ENCODE measurements around the gene NUP155. TPM values are rescaled to one million over a fixed set of nuclear protein-coding genes. Genes with fewer than 3 reads are reported as not detected.

Gene NUP155
- total RNA-seq, 3 donors from 2014 or later: 16.6 to 30.9 (median 25.9) TPM

- H3K9me3 ChIP-seq: peaks cover 7 to 8% of the 10 kb centered on the region in 2 donors
- no peaks in the 10 kb centered on the region for H3K36me3 ChIP-seq
- intact Hi-C loops (cut with DNase I; ENCODE audit: low total_unique reads): no loop called here
- no peak overlapping the region for H3K4me3 ChIP-seq
- H3K27me3 ChIP-seq: no peaks in the 10 kb centered on the region
- peaks cover 0 to 13% of the 10 kb centered on the region in 2 donors for H3K4me1 ChIP-seq
- H3K27ac ChIP-seq: no peak overlapping the region
- TF ChIP-seq POLR2AphosphoS5 (IDR thresholded peaks at IDR 0.05): no peak
- TF ChIP-seq, protein P1, sequence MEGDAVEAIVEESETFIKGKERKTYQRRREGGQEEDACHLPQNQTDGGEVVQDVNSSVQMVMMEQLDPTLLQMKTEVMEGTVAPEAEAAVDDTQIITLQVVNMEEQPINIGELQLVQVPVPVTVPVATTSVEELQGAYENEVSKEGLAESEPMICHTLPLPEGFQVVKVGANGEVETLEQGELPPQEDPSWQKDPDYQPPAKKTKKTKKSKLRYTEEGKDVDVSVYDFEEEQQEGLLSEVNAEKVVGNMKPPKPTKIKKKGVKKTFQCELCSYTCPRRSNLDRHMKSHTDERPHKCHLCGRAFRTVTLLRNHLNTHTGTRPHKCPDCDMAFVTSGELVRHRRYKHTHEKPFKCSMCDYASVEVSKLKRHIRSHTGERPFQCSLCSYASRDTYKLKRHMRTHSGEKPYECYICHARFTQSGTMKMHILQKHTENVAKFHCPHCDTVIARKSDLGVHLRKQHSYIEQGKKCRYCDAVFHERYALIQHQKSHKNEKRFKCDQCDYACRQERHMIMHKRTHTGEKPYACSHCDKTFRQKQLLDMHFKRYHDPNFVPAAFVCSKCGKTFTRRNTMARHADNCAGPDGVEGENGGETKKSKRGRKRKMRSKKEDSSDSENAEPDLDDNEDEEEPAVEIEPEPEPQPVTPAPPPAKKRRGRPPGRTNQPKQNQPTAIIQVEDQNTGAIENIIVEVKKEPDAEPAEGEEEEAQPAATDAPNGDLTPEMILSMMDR (IDR thresholded peaks at IDR 0.05): no peak
- no peak for TF ChIP-seq POLR2A (IDR thresholded peaks at IDR 0.05)
- no peak for DNase-seq (ENCODE audit: low spot score in 2 of 2)
These were observed 119.2 kb downstream of the NUP155 start for GRCh38 chr5:37251665-37252064.

- Histone ChIP-seq H3K4me3 (peak overlapping the region; percentile 61 to 76 (median 65)), H3K9me3 (peaks cover 7 to 8% of the 10 kb centered on the region in 2 donors), H3K4me1 (peaks cover 0 to 13% of the 10 kb centered on the region in 2 donors), H3K36me3 (no peaks in the 10 kb centered on the region), H3K27me3 (no peaks in the 10 kb centered on the region), H3K27ac (peak overlapping the region; percentile 92 to 95)
- no peak for TF ChIP-seq POLR2AphosphoS5 (IDR thresholded peaks at IDR 0.05)
- TF ChIP-seq, protein P1 (IDR thresholded peaks at IDR 0.05): no peak
- TF ChIP-seq POLR2A (IDR thresholded peaks at IDR 0.05): no peak
- intact Hi-C loops (cut with DNase I; ENCODE audit: low total_unique reads): loop anchor here (5.0 kb wide), 1 partner anchor 952 kb away; no protein-coding TSS in a partner anchor
- DNase-seq (ENCODE audit: low spot score in 2 of 2): no peak
These were observed 121.1 kb downstream of the NUP155 start for GRCh38 chr5:37249815-37250164.

DNA sequence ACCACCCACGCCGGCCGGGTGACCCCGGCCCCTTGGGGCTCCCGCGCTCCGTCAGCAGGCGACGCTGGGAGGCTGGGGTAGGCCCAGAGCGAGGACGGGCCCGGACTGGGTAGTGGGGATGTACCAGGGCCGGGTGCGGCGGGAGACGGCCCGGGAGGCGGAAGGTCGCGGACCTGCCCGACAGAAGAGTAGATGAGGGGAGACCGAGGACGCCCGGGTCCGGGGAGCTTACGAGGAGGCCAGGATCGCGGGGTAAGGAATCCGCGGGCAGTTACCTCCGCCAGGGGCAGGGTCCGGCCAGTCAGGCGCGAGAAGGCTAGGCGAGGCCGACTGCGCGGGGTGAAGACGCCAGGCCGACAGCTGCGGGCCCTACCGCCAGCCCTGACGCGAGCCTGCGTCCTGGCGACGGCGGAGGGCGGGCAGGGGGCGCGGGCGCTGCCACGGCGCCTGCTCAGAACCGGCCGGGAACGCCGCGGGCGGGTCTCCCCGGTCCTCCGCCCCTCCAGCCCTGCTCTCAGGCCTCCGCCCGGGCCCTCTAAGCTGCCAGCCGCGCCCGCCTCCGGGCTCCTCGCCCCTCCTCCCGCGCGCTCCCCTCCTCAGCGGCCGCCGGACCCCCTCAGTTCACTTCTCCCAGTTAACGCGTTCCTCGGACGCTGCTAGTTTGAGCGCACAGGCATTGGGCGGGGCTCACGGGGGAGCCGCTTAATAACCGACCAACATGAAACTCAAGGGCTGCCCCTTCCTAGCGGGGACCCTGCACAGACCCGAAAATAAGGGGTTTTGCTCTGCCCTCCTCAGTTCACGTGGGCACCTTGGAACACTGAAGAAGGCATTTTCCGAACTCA lies 121.7 kb downstream of the NUP155 start, which contains the start of gene CPLANE1:
TSS of gene CPLANE1 (minus strand) at position 407 of the 845 bp plus-strand sequence. CDS start 1,678 bp downstream, outside the sequence.
- Histone ChIP-seq H3K4me1 (peaks cover 0 to 13% of the 10 kb centered on the region in 2 donors), H3K9me3 (peaks cover 3 to 6% of the 10 kb centered on the region in 2 donors), H3K4me3 (peak within 1 kb of the TSS; percentile 61 to 76 (median 65)), H3K27ac (peak within 1 kb of the TSS; percentile 92 to 95), H3K36me3 (no peaks in the 10 kb centered on the region), H3K27me3 (no peaks in the 10 kb centered on the region)
- intact Hi-C loops (cut with DNase I; ENCODE audit: low total_unique reads): loop anchor here (5.0 kb wide), 1 partner anchor 952 kb away; no protein-coding TSS in a partner anchor
- TF ChIP-seq POLR2AphosphoS5 (IDR thresholded peaks at IDR 0.05): peak; percentile 8 to 43 (median 16)
- TF ChIP-seq POLR2A (IDR thresholded peaks at IDR 0.05): no peak
- TF ChIP-seq, protein P1 (IDR thresholded peaks at IDR 0.05): peak in 1 of 3 donors; percentile 12
- DNase-seq (ENCODE audit: low spot score in 2 of 2): peak; percentile 35 to 72

DNA sequence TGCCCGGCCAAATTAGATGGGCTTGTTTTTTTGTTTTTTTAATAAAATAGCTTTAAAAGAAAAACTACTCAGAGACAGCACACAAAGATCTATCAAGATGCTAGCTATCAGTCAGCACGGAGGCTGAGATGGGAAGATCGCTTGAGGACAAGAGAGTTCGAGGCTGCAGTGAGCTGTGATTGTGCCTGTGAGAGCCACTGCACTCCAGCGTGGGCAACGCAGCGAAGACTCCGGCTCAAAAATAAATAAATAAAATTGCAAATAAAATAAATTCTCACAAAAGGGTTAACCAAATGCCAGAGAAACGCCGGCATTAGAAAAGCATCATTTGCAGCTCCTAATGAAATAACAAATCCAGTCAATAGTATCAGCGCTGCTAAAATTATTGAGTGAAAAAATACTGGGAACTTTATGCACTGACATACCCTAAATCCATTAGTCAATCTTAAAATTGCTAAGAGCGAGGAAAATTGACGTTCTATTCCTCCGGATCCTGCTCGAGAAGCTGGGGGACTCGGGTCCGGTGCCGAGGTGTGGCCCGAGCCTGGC lies 122.4 kb downstream of the NUP155 start:
- intact Hi-C loops (cut with DNase I; ENCODE audit: low total_unique reads): loop anchor here (5.0 kb wide), 1 partner anchor 951 kb away; no protein-coding TSS in a partner anchor
- no peaks in the 10 kb centered on the region for H3K36me3 ChIP-seq
- H3K27ac ChIP-seq: peak overlapping the region; percentile 92 to 95
- no peaks in the 10 kb centered on the region for H3K27me3 ChIP-seq
- no peaks in the 10 kb centered on the region for H3K9me3 ChIP-seq
- H3K4me1 ChIP-seq: peaks cover 0 to 13% of the 10 kb centered on the region in 2 donors
- TF ChIP-seq, protein P1 (IDR thresholded peaks at IDR 0.05): no peak
- TF ChIP-seq POLR2A (IDR thresholded peaks at IDR 0.05) (no peak), POLR2AphosphoS5 (IDR thresholded peaks at IDR 0.05) (no peak)
- no peak for DNase-seq (ENCODE audit: low spot score in 2 of 2)
- peak overlapping the region; percentile 61 to 76 (median 65) for H3K4me3 ChIP-seq
